SK-N-MC (cell line): ENCODE data around the gene HEBP1.

Experiments used
- EZH2 ChIP-seq: fragments of 200-600 bp; sonication (generic); IDR thresholded peaks from one replicate; pipeline ENCODE4 v1.6.1; 2017; ENCODE audit warnings: antibody characterized with exemption
- POLR2AphosphoS5 ChIP-seq: IDR thresholded peaks from 2 replicates; pipeline ENCODE4 v1.6.1; 2012; ENCODE audit warnings: mild to moderate bottlenecking, low read depth, low read length, borderline replicate concordance

- TF ChIP-seq EZH2 (no peak), POLR2AphosphoS5 (no peak)
Measured at GRCh38 chr12:13007496-13008233, 7.6 kb upstream of the HEBP1 start.
